Thymus (tissue), 11 donors: ENCODE data around the gene NAGS. TPM values are rescaled to one million over a fixed set of nuclear protein-coding genes. Genes with fewer than 3 reads are reported as not detected.

Source experiments
- DNase-seq, 9 donors: peaks; one replicate each; pipeline ENCODE4 v3.0.0-alpha.2; 2013; ENCODE audit warnings: low spot score in 9 of 9, low read depth in 6 of 9, missing footprints in 1 of 9
- H3K27ac ChIP-seq, 2 donors: one replicate each; pipeline ENCODE4 v1.5.1; 2013; ENCODE audit warnings: control low read depth in 1 of 2, low read depth in 1 of 2, low read length in 1 of 2, mild to moderate bottlenecking in 1 of 2, moderate library complexity in 1 of 2
- H3K27me3 ChIP-seq, 2 donors: one replicate each; pipeline ENCODE4 v1.5.1; 2013; ENCODE audit warnings: low read length in 1 of 2; ENCODE audit not compliant: control insufficient read depth in 2 of 2, insufficient read depth in 1 of 2
- H3K36me3 ChIP-seq, 2 donors: one replicate each; pipeline ENCODE4 v1.5.1; 2013; ENCODE audit warnings: low read length in 1 of 2, mild to moderate bottlenecking in 1 of 2, moderate library complexity in 1 of 2; ENCODE audit not compliant: control insufficient read depth in 2 of 2, insufficient read depth in 2 of 2
- H3K4me1 ChIP-seq, 2 donors: one replicate each; pipeline ENCODE4 v1.5.1; 2013; ENCODE audit warnings: low read length in 2 of 2; ENCODE audit not compliant: control insufficient read depth in 2 of 2, insufficient read depth in 2 of 2
- H3K4me3 ChIP-seq, 2 donors: one replicate each; pipeline ENCODE4 v1.5.1; 2013; ENCODE audit warnings: low read length in 2 of 2, control low read depth in 1 of 2, mild to moderate bottlenecking in 1 of 2
- H3K9me3 ChIP-seq, 2 donors: one replicate each; pipeline ENCODE4 v1.5.1; 2013; ENCODE audit warnings: low read length in 1 of 2, mild to moderate bottlenecking in 1 of 2; ENCODE audit not compliant: control insufficient read depth in 2 of 2, insufficient read depth in 1 of 2
- WGBS: extraction: QIAGEN DNeasy Blood & Tissue Kit; methylation state at CpG from one replicate; pipeline ENCODE4 v1.1.7; 2013; 5-methylcytosine and 5-hydroxymethylcytosine counted together
- polyA plus RNA-seq: library from polyadenylated mRNA; stranded (reverse); fragments of 200-250 nt; gene quantifications from one replicate; pipeline ENCODE4 v1.2.3, GENCODE V29; 2013
- total RNA-seq: library from RNA; stranded (reverse); fragments of 120-200 nt; gene quantifications from one replicate; pipeline ENCODE4 v1.2.4, GENCODE V29; 2013
- donor health status: healthy.

NAGS gene
- total and polyA plus RNA-seq, 2 donors, result 1.3 to 1.6 TPM

DNA sequence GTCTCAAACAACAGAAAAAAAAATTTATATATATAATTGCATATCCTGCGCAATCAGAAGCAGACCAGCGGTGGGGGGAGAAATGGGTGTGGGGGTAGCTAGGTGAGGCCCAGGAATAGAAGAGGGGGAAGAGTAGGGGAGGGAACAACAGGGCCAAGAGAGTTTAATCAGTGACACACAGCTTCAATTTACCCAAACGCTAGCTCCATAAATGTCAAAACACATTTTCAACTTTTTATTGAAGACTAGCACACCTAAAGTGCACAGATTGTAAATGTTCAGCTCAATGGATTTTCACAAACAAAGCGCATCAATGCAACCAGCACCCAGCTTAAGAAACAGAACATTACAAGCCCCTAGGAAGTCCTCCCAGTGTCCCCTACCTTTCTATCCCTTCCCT, 24.8 kb upstream of the NAGS start:
- H3K9me3 ChIP-seq, result no peaks in the 10 kb centered on the region
- no peak for DNase-seq
- H3K27me3 ChIP-seq, result peaks cover 22 to 58% of the 10 kb centered on the region in 2 donors
- peaks cover 0 to 4% of the 10 kb centered on the region in 2 donors for H3K4me1 ChIP-seq
- no peak overlapping the region for H3K27ac ChIP-seq
- H3K36me3 ChIP-seq, result no peaks in the 10 kb centered on the region
- H3K4me3 ChIP-seq, result no peak overlapping the region
- WGBS, result 96% methylated on average over 4 of the region's 4 CpGs

DNA sequence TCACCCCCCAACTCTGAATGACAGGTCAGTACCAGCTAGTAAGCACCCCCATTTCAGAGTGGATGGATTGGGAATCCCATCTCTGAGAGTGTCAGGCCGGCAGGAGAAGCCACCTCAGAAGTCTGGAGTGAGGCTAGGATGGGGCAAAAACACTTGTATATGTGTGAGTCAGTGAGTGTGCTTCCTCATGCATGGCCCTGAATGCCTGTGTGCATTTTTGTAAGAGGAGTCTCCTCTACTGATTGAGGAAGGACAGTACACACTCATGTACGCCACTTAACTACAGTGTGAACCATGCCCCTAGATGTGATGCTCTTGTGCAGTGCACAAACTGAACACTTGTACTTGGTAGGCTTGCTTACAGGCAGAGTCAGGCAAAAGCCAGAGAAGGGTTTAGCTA, 22.3 kb upstream of the NAGS start:
- H3K27ac ChIP-seq, result no peak overlapping the region
- H3K4me3 ChIP-seq, result no peak overlapping the region
- H3K27me3 ChIP-seq, result peaks cover 25 to 75% of the 10 kb centered on the region in 2 donors
- no peaks in the 10 kb centered on the region for H3K36me3 ChIP-seq
- WGBS, result 93% methylated on average over 2 of the region's 2 CpGs
- H3K4me1 ChIP-seq, result peaks cover 0 to 4% of the 10 kb centered on the region in 2 donors
- DNase-seq, result no peak
- H3K9me3 ChIP-seq, result no peaks in the 10 kb centered on the region

DNA sequence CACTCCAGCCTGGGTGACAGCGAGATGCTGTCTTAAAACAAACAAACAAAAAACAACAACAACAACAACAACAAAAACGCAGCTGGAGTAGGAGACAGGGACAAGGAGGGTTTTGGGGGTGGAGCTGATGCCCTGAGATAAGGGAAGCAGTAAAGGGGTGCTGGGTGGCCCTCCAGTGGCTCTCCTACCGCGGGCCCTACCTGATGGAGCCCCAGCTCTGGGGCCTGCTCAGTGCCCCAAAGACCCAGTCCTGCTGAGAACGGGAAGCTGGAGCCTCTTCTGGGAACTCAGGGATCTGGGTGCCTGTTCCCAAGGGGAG, 21.3 kb upstream of the NAGS start:
- DNase-seq, result no peak
- Histone ChIP-seq H3K27me3 (peaks cover 25 to 78% of the 10 kb centered on the region in 2 donors), H3K27ac (no peak overlapping the region), H3K36me3 (no peaks in the 10 kb centered on the region), H3K4me1 (peaks cover 0 to 4% of the 10 kb centered on the region in 2 donors), H3K4me3 (no peak overlapping the region), H3K9me3 (no peaks in the 10 kb centered on the region)
- 21% methylated on average over 5 of the region's 5 CpGs for WGBS

DNA sequence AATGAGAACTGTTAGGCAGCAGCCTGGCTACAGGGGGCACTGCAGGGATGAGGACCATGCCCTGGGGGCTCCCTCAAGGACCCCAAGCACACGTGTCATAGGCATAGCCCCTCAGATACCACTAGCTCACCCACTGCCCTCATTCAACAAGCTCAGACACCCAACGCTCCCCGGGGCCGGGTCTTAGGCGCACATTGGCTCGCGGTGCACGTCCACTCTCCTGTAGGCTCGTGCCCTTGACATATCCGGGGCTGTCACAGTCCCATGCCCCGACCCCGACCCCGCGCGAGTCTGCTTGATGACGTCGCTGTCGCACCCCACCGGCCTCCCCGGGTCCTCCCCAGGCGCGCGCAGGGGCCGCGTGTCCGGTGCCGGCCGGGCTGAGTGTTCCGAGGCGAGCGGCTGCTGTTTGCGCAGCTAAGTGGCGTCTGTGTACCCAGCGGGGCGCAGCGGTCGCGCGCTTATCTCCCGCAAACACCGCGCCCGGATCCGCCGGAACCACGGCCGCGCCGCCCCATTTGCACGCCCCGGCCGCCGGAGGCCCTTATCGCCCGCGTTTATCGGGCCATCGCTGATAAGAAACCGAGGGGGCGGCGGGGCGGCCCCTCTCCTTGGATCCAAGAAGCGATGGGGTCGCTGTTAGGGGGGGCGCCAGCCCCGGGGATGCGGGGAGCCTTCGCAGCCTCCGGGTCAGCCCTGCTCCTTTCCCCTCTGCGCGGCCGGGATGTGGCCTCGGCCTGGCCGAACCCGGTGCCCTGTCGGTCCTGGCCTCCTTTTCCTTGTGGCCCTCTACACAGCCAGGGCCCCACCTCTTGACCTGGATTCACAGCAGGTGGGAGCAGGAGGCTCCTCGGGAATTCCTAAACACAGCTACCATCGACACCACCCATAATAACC, 20.7 kb upstream of the NAGS start:
- peaks cover 0 to 4% of the 10 kb centered on the region in 2 donors for H3K4me1 ChIP-seq
- no peak overlapping the region for H3K27ac ChIP-seq
- H3K9me3 ChIP-seq, result no peaks in the 10 kb centered on the region
- peak overlapping the region in 1 of 2 donors; percentile 10 for H3K4me3 ChIP-seq
- whole genome bisulfite sequencing, result 5% methylated on average over 78 of the region's 78 CpGs
- peaks cover 25 to 79% of the 10 kb centered on the region in 2 donors for H3K27me3 ChIP-seq
- no peak for DNase-seq
- H3K36me3 ChIP-seq, result no peaks in the 10 kb centered on the region

DNA sequence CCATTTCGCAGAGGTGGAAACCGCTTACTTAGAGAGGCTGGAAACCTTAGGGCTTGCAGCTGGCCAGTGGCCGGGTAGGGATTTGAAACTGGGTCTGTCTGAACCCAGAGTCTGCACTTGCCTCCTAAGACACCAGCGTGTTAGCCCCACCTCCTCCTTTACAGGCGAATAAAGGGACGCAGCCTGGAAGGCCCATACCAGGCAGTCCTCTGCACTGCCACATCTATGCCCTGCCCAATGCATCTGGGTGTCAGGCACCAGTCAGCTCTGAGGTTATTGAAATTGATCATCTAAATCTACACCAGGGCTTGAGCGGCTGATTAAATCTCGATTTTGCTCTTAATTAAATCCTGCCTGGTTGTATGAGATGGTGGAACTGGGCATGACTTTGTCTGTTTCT, 19.9 kb upstream of the NAGS start:
- 95% methylated on average over 8 of the region's 8 CpGs for WGBS
- no peak for DNase-seq
- H3K27me3 ChIP-seq, result peaks cover 25 to 75% of the 10 kb centered on the region in 2 donors
- no peaks in the 10 kb centered on the region for H3K36me3 ChIP-seq
- no peaks in the 10 kb centered on the region for H3K9me3 ChIP-seq
- H3K4me3 ChIP-seq, result no peak overlapping the region
- peaks cover 0 to 4% of the 10 kb centered on the region in 2 donors for H3K4me1 ChIP-seq
- no peak overlapping the region for H3K27ac ChIP-seq

DNA sequence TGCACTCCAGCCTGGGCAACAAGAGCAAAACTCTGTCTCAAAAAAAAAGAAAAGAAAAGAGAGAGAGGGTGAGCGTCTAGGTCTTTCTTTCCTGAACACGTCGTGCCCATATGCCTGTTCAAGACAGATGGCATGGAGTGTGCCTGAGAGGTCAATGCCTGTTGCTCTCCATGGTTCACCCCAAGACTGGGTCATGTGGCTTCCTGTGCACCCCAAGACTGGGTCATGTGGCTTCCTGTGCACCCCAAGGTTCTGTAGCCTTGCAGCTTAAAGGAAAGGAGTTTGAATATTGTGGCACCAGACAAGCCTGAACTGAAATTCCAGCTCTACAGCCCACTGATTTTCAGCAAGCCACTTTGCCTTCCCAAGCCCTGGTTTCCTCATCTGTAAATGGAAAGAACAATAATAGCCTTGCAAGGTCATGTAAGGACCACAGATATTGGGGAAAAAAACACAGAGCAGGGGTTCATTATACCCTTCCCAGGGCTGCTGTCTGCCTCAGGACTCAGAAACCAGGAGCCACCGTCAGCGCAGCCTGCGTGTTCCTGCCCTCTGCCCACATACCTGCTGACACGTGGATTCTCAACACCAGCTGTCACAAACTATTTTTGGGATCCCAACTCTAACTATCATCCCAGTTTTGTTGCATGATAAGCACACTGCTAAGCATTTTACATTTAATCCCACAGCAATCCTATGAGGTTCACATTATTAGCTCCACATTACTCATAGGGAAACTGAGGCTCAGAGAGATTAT, 18.0 kb upstream of the NAGS start:
- no peak for DNase-seq
- 93% methylated on average over 7 of the region's 7 CpGs for WGBS
- Histone ChIP-seq H3K4me3 (no peak overlapping the region), H3K27me3 (peaks cover 25 to 72% of the 10 kb centered on the region in 2 donors), H3K36me3 (no peaks in the 10 kb centered on the region), H3K4me1 (peaks cover 0 to 4% of the 10 kb centered on the region in 2 donors), H3K9me3 (no peaks in the 10 kb centered on the region), H3K27ac (no peak overlapping the region)

DNA sequence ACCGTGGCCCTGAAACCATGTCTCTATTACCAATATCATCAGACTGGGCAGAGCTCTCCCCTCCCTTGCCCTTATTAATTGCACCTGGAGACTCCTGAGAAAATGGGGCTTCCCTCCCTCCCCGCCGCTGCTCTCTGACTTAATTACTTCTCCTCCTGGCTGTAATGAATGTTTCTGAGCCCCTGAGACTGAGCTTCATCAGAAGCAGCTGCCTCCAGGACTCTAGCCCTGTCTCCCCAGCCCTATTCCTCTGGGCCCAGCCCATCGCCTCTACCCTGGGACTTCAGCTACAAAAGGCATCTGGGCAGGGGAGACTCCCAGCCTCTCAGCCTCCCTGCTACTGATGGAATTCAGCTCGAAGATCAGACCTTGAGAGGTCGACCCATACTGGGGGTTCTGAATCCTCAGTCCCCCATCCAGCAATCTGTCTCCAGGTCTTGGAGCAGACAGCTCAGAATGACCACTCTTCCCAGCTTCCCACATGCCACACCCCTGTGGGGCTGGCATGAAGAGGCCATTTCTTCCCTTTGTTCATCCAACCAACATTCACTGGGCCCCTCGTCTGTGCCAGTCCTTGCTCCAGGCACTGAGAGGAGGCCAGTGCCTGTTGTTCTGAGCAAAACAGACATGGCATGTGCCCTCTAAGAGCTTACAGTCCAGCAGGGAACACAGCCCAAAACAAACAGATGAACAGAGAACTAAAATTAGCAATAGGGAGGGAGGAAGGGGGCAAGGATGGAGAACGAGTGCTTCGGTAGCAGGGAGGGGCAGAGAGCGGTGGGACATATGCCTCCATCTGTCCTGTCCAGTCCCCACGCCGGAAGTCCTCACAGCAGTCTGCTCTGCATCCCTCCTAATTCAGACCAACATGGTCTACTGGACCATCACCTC, 17.0 kb upstream of the NAGS start:
- no peaks in the 10 kb centered on the region for H3K36me3 ChIP-seq
- DNase-seq, result no peak
- peaks cover 24 to 67% of the 10 kb centered on the region in 2 donors for H3K27me3 ChIP-seq
- H3K4me3 ChIP-seq, result no peak overlapping the region
- H3K4me1 ChIP-seq, result peaks cover 0 to 4% of the 10 kb centered on the region in 2 donors
- WGBS, result 83% methylated on average over 12 of the region's 12 CpGs
- no peaks in the 10 kb centered on the region for H3K9me3 ChIP-seq
- no peak overlapping the region for H3K27ac ChIP-seq

DNA sequence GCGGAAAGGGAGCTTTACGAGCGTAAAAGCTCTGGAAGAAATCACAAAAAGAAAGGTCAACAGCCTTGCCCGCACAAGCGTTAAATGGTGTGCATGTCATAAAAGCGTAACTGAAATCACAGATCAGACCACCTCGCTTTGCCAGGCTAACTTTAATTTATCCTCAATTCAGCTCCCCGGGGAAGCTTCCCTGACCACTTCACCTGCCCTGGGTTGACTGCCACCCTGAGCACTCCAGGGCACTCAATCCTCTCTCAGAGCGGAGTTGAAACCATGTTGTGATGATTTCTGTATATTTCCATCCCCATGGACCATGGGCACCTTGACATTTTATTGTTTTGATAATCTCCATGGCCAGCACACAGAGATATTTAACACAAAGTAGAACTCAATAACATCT, 16.1 kb upstream of the NAGS start:
- DNase-seq, result no peak
- H3K9me3 ChIP-seq, result no peaks in the 10 kb centered on the region
- WGBS, result 96% methylated on average over 9 of the region's 9 CpGs
- peaks cover 0 to 4% of the 10 kb centered on the region in 2 donors for H3K4me1 ChIP-seq
- no peak overlapping the region for H3K27ac ChIP-seq
- H3K4me3 ChIP-seq, result no peak overlapping the region
- H3K36me3 ChIP-seq, result no peaks in the 10 kb centered on the region
- H3K27me3 ChIP-seq, result peaks cover 17 to 66% of the 10 kb centered on the region in 2 donors
